Muscle layer of duodenum (tissue), 2 donors: ENCODE measurements around the gene IL19.

Experiments used
- H3K27ac ChIP-seq: one replicate; pipeline ENCODE4 v1.7.0; 2013; ENCODE audit warnings: mild to moderate bottlenecking, low read length
- H3K27me3 ChIP-seq: one replicate; pipeline ENCODE4 v1.7.0; 2013; ENCODE audit warnings: low read depth, mild to moderate bottlenecking, control low read depth, low read length
- H3K36me3 ChIP-seq, 2 donors: one replicate each; pipeline ENCODE4 v1.7.0; 2013; ENCODE audit warnings: low read length in 2 of 2, control low read depth in 1 of 2, mild to moderate bottlenecking in 1 of 2; ENCODE audit not compliant: insufficient read depth in 2 of 2, control insufficient read depth in 1 of 2
- H3K4me1 ChIP-seq, 2 donors: one replicate each; pipeline ENCODE4 v1.7.0; 2013; ENCODE audit warnings: low read length in 2 of 2, mild to moderate bottlenecking in 2 of 2, control low read depth in 1 of 2, moderate library complexity in 1 of 2; ENCODE audit not compliant: insufficient read depth in 2 of 2, control insufficient read depth in 1 of 2
- H3K4me3 ChIP-seq, 2 donors: one replicate each; pipeline ENCODE4 v1.7.0; 2013; ENCODE audit warnings: low read length in 2 of 2, low read depth in 1 of 2, mild to moderate bottlenecking in 1 of 2
- H3K9me3 ChIP-seq, 2 donors: one replicate each; pipeline ENCODE4 v1.7.0; 2013; ENCODE audit warnings: low read length in 2 of 2, control low read depth in 1 of 2, mild to moderate bottlenecking in 1 of 2; ENCODE audit not compliant: control insufficient read depth in 1 of 2
- donor health status: healthy.

The IL19 gene

GRCh38 chr1:206868264-206868663 lies 97.7 kb downstream of the IL19 start:
- no peak overlapping the region for H3K27ac ChIP-seq
- peaks cover 6 to 7% of the 10 kb centered on the region in 2 donors for H3K9me3 ChIP-seq
- no peaks in the 10 kb centered on the region for H3K4me1 ChIP-seq
- no peaks in the 10 kb centered on the region for H3K27me3 ChIP-seq
- no peak overlapping the region for H3K4me3 ChIP-seq
- no peaks in the 10 kb centered on the region for H3K36me3 ChIP-seq

GRCh38 chr1:206872139-206872538 lies 101.6 kb downstream of the IL19 start:
- Histone ChIP-seq H3K4me3 (no peak overlapping the region), H3K9me3 (peaks cover 6 to 13% of the 10 kb centered on the region in 2 donors), H3K36me3 (no peaks in the 10 kb centered on the region), H3K4me1 (no peaks in the 10 kb centered on the region), H3K27me3 (no peaks in the 10 kb centered on the region), H3K27ac (no peak overlapping the region)

GRCh38 chr1:206873603-206874188 lies 103.1 kb downstream of the IL19 start:
- H3K4me1 ChIP-seq, result no peaks in the 10 kb centered on the region

GRCh38 chr1:206875752-206876377 lies 105.3 kb downstream of the IL19 start:
- H3K36me3 ChIP-seq, result no peaks in the 10 kb centered on the region
- no peaks in the 10 kb centered on the region for H3K27me3 ChIP-seq
- peaks cover 12 to 19% of the 10 kb centered on the region in 2 donors for H3K9me3 ChIP-seq
- H3K4me3 ChIP-seq, result no peak overlapping the region
- no peak overlapping the region for H3K27ac ChIP-seq
- no peaks in the 10 kb centered on the region for H3K4me1 ChIP-seq

More at GRCh38 chr1:206873603-206874188, 103.1 kb downstream of the IL19 start:
- no peaks in the 10 kb centered on the region for H3K36me3 ChIP-seq
- H3K27ac ChIP-seq, result no peak overlapping the region
- H3K9me3 ChIP-seq, result peaks cover 11 to 19% of the 10 kb centered on the region in 2 donors
- H3K4me3 ChIP-seq, result no peak overlapping the region
- H3K27me3 ChIP-seq, result no peaks in the 10 kb centered on the region

GRCh38 chr1:206878456-206878855 lies 107.9 kb downstream of the IL19 start:
- Histone ChIP-seq H3K27ac (no peak overlapping the region), H3K9me3 (peaks cover 6 to 12% of the 10 kb centered on the region in 2 donors), H3K4me3 (no peak overlapping the region), H3K36me3 (no peaks in the 10 kb centered on the region), H3K4me1 (no peaks in the 10 kb centered on the region), H3K27me3 (no peaks in the 10 kb centered on the region)

- no peaks in the 10 kb centered on the region for H3K27me3 ChIP-seq
- H3K4me3 ChIP-seq, result no peak overlapping the region
- H3K4me1 ChIP-seq, result no peaks in the 10 kb centered on the region
- H3K27ac ChIP-seq, result no peak overlapping the region
- H3K9me3 ChIP-seq, result peaks cover 6 to 12% of the 10 kb centered on the region in 2 donors
- H3K36me3 ChIP-seq, result no peaks in the 10 kb centered on the region
Measured at GRCh38 chr1:206880314-206880713, 109.7 kb downstream of the IL19 start.

- no peaks in the 10 kb centered on the region for H3K4me1 ChIP-seq
- no peak overlapping the region for H3K4me3 ChIP-seq
- H3K9me3 ChIP-seq, result peaks cover 5 to 6% of the 10 kb centered on the region in 2 donors
- H3K27ac ChIP-seq, result no peak overlapping the region
- no peaks in the 10 kb centered on the region for H3K36me3 ChIP-seq
- H3K27me3 ChIP-seq, result no peaks in the 10 kb centered on the region
Measured at GRCh38 chr1:206882555-206882954, 112.0 kb downstream of the IL19 start.

- Histone ChIP-seq H3K4me3 (no peak overlapping the region), H3K27me3 (no peaks in the 10 kb centered on the region), H3K4me1 (no peaks in the 10 kb centered on the region), H3K27ac (no peak overlapping the region), H3K36me3 (no peaks in the 10 kb centered on the region), H3K9me3 (peaks cover 5 to 6% of the 10 kb centered on the region in 2 donors)
Measured at GRCh38 chr1:206883160-206883559, 112.6 kb downstream of the IL19 start.

GRCh38 chr1:206883876-206884275 lies 113.3 kb downstream of the IL19 start:
- no peak overlapping the region for H3K4me3 ChIP-seq
- no peaks in the 10 kb centered on the region for H3K36me3 ChIP-seq
- H3K4me1 ChIP-seq, result no peaks in the 10 kb centered on the region
- H3K27ac ChIP-seq, result no peak overlapping the region
- H3K27me3 ChIP-seq, result no peaks in the 10 kb centered on the region
- H3K9me3 ChIP-seq, result no peaks in the 10 kb centered on the region

- Histone ChIP-seq H3K36me3 (no peaks in the 10 kb centered on the region), H3K4me3 (no peak overlapping the region), H3K27me3 (no peaks in the 10 kb centered on the region), H3K27ac (no peak overlapping the region), H3K9me3 (no peaks in the 10 kb centered on the region), H3K4me1 (no peaks in the 10 kb centered on the region)
Measured at GRCh38 chr1:206885341-206886060, 114.9 kb downstream of the IL19 start.

GRCh38 chr1:206886831-206887230 lies 116.3 kb downstream of the IL19 start:
- no peak overlapping the region for H3K4me3 ChIP-seq
- H3K27me3 ChIP-seq, result no peaks in the 10 kb centered on the region
- H3K9me3 ChIP-seq, result no peaks in the 10 kb centered on the region
- no peak overlapping the region for H3K27ac ChIP-seq
- no peaks in the 10 kb centered on the region for H3K36me3 ChIP-seq
- H3K4me1 ChIP-seq, result no peaks in the 10 kb centered on the region
